ENCODE measurements around the gene HUWE1.

DNA sequence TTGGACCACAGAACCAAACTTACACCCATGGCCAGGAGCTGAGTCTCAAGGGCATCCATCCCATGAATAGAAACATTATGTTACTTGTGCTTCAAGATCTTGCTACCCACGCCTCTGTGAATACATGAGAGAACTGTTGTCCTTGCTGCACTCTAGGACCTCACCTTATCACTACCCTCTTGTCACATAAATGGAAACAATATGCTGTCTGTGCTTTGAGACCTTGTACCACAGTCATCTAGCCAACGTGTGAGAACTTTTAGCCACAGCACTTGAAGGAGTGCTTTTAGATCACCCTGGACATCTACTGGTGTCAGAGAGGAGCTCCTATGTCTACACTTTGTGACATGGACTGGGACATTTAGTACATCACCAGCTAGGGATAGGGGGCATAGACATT lies 30.7 kb upstream of the HUWE1 start:
- no peak for TF ChIP-seq EZH2 (IDR thresholded peaks at IDR 0.05; ENCODE audit: low read length, missing control alignments)
- TF ChIP-seq, protein P1, sequence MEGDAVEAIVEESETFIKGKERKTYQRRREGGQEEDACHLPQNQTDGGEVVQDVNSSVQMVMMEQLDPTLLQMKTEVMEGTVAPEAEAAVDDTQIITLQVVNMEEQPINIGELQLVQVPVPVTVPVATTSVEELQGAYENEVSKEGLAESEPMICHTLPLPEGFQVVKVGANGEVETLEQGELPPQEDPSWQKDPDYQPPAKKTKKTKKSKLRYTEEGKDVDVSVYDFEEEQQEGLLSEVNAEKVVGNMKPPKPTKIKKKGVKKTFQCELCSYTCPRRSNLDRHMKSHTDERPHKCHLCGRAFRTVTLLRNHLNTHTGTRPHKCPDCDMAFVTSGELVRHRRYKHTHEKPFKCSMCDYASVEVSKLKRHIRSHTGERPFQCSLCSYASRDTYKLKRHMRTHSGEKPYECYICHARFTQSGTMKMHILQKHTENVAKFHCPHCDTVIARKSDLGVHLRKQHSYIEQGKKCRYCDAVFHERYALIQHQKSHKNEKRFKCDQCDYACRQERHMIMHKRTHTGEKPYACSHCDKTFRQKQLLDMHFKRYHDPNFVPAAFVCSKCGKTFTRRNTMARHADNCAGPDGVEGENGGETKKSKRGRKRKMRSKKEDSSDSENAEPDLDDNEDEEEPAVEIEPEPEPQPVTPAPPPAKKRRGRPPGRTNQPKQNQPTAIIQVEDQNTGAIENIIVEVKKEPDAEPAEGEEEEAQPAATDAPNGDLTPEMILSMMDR (conservative IDR thresholded peaks at IDR 0.05 in 1 of 2, IDR thresholded peaks at IDR 0.05 in 1 of 2; ENCODE audit: low read depth in 1 of 2, low read length in 2 of 2), result no peak

All from fibroblast of lung (primary cell).